ENCODE data around the gene PTPRA. TPM values are rescaled to one million over a fixed set of nuclear protein-coding genes. Genes with fewer than 3 reads are reported as not detected.

Gene PTPRA
- total and polyA plus RNA-seq, 2 of the 13 experiments (the other 11 are each of a cell fraction or from before 2014, with no cell fraction given): 47.2 to 127 TPM

- TF ChIP-seq CTCF (CRISPR knock-in tag; IDR thresholded peaks at IDR 0.05) (peak; percentile 25; the same call in 1 of the 2 replicates), ZNF33A (CRISPR knock-in tag; IDR thresholded peaks at IDR 0.05; ENCODE audit: borderline replicate concordance) (no peak), ZFP36L2 (CRISPR knock-in tag; IDR thresholded peaks at IDR 0.05) (no peak), KMT2A (CRISPR knock-in tag; IDR thresholded peaks at IDR 0.05) (peak; percentile 89), HMG20B (CRISPR knock-in tag; conservative IDR thresholded peaks at IDR 0.05) (peak; percentile 95), SRY (CRISPR knock-in tag; IDR thresholded peaks at IDR 0.05) (no peak), ZNF766 (CRISPR knock-in tag; IDR thresholded peaks at IDR 0.05; ENCODE audit: borderline replicate concordance) (no peak), ELF3 (CRISPR knock-in tag; IDR thresholded peaks at IDR 0.05) (peak; percentile 93), GFI1 (CRISPR knock-in tag; IDR thresholded peaks at IDR 0.05; ENCODE audit: borderline replicate concordance) (peak; percentile 80; the same call in 1 of the 2 replicates), TFDP1 (CRISPR knock-in tag; IDR thresholded peaks at IDR 0.05; ENCODE audit: borderline replicate concordance) (no peak), GRHL1 (CRISPR knock-in tag; conservative IDR thresholded peaks at IDR 0.05) (no peak), SRSF9 (IDR thresholded peaks at IDR 0.05; ENCODE audit: borderline replicate concordance, insufficient read depth, low read depth, low read length, poor library complexity, severe bottlenecking) (no peak), ZNF75D (CRISPR knock-in tag; IDR thresholded peaks at IDR 0.05; ENCODE audit: borderline replicate concordance) (no peak), STAT6 (CRISPR knock-in tag; IDR thresholded peaks at IDR 0.05; ENCODE audit: borderline replicate concordance) (no peak)
These were observed 74.0 kb downstream of the PTPRA start (continued) for GRCh38 chr20:2946988-2947961.
